Measurements from ENCODE around the gene SV2B. TPM values are rescaled to one million over a fixed set of nuclear protein-coding genes. Genes with fewer than 3 reads are reported as not detected.
A peak's percentile ranks its signal among the peaks of the same experiment; 100 is the strongest.

SV2B gene
- total RNA-seq, 2 experiments from 2014 or later = not detected

- Histone ChIP-seq H3K27ac (ENCODE audit: low read depth in 1 of 2, low read length in 2 of 2) (no peak overlapping the region), H3K4me3 (ENCODE audit: low read length) (no peak overlapping the region), H3K9me3 (ENCODE audit: control insufficient read depth in 1 of 2, insufficient read depth in 1 of 2, low read length in 2 of 2) (no peaks in the 10 kb centered on the region), H3K4me1 (ENCODE audit: insufficient read depth, low read length) (peaks cover 3% of the 10 kb centered on the region), H3K27me3 (ENCODE audit: control insufficient read depth in 1 of 2, insufficient read depth in 2 of 2, low read length in 2 of 2) (no peaks in the 10 kb centered on the region), H3K36me3 (ENCODE audit: insufficient read depth, low read length) (no peaks in the 10 kb centered on the region)
- Mint-ChIP-seq H3K27me3 (peaks cover 9% of the 10 kb centered on the region), H3K4me1 (ENCODE audit: low read depth) (no peaks in the 10 kb centered on the region), H3K4me3 (no peak overlapping the region), H3K9me3 (no peaks in the 10 kb centered on the region), H3K36me3 (ENCODE audit: low read depth) (no peaks in the 10 kb centered on the region), H3K27ac (no peak overlapping the region)
- TF ChIP-seq CTCF (IDR thresholded peaks at IDR 0.05) = no peak
- ATAC-seq (ENCODE audit: poor library complexity) = no peak
- intact Hi-C loops (cut with DNase I, micrococcal nuclease) = no loop called here
- POLR2A ChIA-PET = no interaction called here
- peak in 2 of 14 experiments; percentile 18 to 26 for DNase-seq
- CTCF ChIA-PET = interaction anchor here (1.5 kb wide), 1 partner anchor 18 kb away, joined by 3 read pairs; no protein-coding TSS in a partner anchor
These were observed 189.3 kb downstream of the SV2B start for GRCh38 chr15:91289324-91289723.

GRCh38 chr15:91290553-91290952 is 190.5 kb downstream of the SV2B start:
- ChIA-PET POLR2A (no interaction called here), CTCF (interaction anchor here (0.9 kb wide), 1 partner anchor 9 kb away, joined by 3 read pairs; no protein-coding TSS in a partner anchor)
- Histone ChIP-seq H3K27me3 (ENCODE audit: control insufficient read depth in 1 of 2, insufficient read depth in 2 of 2, low read length in 2 of 2) (no peaks in the 10 kb centered on the region), H3K4me3 (ENCODE audit: low read length) (no peak overlapping the region), H3K4me1 (ENCODE audit: insufficient read depth, low read length) (peaks cover 3% of the 10 kb centered on the region), H3K27ac (ENCODE audit: low read depth in 1 of 2, low read length in 2 of 2) (no peak overlapping the region), H3K36me3 (ENCODE audit: insufficient read depth, low read length) (no peaks in the 10 kb centered on the region), H3K9me3 (ENCODE audit: control insufficient read depth in 1 of 2, insufficient read depth in 1 of 2, low read length in 2 of 2) (no peaks in the 10 kb centered on the region)
- no peak for TF ChIP-seq CTCF (IDR thresholded peaks at IDR 0.05)
- Mint-ChIP-seq H3K27me3 (peaks cover 4% of the 10 kb centered on the region), H3K9me3 (no peaks in the 10 kb centered on the region), H3K27ac (no peak overlapping the region), H3K36me3 (ENCODE audit: low read depth) (no peaks in the 10 kb centered on the region), H3K4me3 (no peak overlapping the region), H3K4me1 (ENCODE audit: low read depth) (no peaks in the 10 kb centered on the region)
- DNase-seq = no peak
- no peak for ATAC-seq (ENCODE audit: poor library complexity)
- intact Hi-C loops (cut with DNase I, micrococcal nuclease) = no loop called here

GRCh38 chr15:91291673-91292072 is 191.6 kb downstream of the SV2B start:
- Mint-ChIP-seq H3K27ac (no peak overlapping the region), H3K9me3 (no peaks in the 10 kb centered on the region), H3K27me3 (no peaks in the 10 kb centered on the region), H3K4me3 (no peak overlapping the region), H3K4me1 (ENCODE audit: low read depth) (no peaks in the 10 kb centered on the region), H3K36me3 (ENCODE audit: low read depth) (no peaks in the 10 kb centered on the region)
- peak in 4 of 14 experiments; percentile 13 to 59 (median 44) for DNase-seq
- no peak for TF ChIP-seq CTCF (IDR thresholded peaks at IDR 0.05)
- H3K4me3 ChIP-seq (ENCODE audit: low read length) = no peak overlapping the region
- H3K9me3 ChIP-seq (ENCODE audit: control insufficient read depth in 1 of 2, insufficient read depth in 1 of 2, low read length in 2 of 2) = peaks cover 0 to 4% of the 10 kb centered on the region in 2 experiments
- POLR2A ChIA-PET = no interaction called here
- CTCF ChIA-PET = interaction anchor here (0.9 kb wide), 1 partner anchor 8 kb away, joined by 3 read pairs; no protein-coding TSS in a partner anchor
- H3K27ac ChIP-seq (ENCODE audit: low read depth in 1 of 2, low read length in 2 of 2) = no peak overlapping the region
- intact Hi-C loops (cut with DNase I, micrococcal nuclease) = no loop called here
- peaks cover 3% of the 10 kb centered on the region for H3K4me1 ChIP-seq (ENCODE audit: insufficient read depth, low read length)
- no peaks in the 10 kb centered on the region for H3K27me3 ChIP-seq (ENCODE audit: control insufficient read depth in 1 of 2, insufficient read depth in 2 of 2, low read length in 2 of 2)
- peak; percentile 48 for ATAC-seq (ENCODE audit: poor library complexity)
- no peaks in the 10 kb centered on the region for H3K36me3 ChIP-seq (ENCODE audit: insufficient read depth, low read length)

Data from CD4-positive, alpha-beta T cell (primary cell).